ENCODE data around the gene NOS2.
"Not testable (repeated sequence)": the region's sequence is repeated elsewhere in the genome, so short reads cannot be mapped to it uniquely, and the experiment has no call there.

The NOS2 gene

DNA sequence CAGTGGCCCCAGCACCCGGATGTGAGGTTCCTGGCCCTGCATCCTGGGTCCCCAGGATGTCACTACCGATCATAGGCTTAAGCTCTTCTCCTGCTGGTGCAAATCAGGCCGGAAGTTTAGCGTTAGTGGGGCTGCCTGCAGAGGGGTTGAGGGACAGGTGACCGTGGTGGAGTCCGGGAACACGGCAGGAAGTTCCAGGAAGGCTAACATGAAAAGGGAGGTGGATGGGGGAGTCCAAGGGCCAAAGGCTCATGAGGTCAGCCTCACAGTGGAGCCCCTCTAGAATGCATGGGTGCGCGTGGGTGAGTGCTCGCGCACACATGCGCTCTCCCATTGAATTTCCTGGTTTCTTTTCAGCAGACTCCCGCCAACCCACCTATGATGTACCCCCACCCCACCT, 46.6 kb downstream of the NOS2 start:
- not testable (repeated sequence) for DNase-seq (ENCODE audit: low read depth)

- not testable (repeated sequence) for DNase-seq (ENCODE audit: low read depth)
Observed at GRCh38 chr17:27752831-27753619, 47.3 kb downstream of the NOS2 start.

- no peak for DNase-seq (ENCODE audit: low read depth)
Observed at GRCh38 chr17:27751622-27752490, 48.5 kb downstream of the NOS2 start.

GRCh38 chr17:27751166-27751565, 49.2 kb downstream of the NOS2 start:
- no peak for DNase-seq (ENCODE audit: low read depth)

DNA sequence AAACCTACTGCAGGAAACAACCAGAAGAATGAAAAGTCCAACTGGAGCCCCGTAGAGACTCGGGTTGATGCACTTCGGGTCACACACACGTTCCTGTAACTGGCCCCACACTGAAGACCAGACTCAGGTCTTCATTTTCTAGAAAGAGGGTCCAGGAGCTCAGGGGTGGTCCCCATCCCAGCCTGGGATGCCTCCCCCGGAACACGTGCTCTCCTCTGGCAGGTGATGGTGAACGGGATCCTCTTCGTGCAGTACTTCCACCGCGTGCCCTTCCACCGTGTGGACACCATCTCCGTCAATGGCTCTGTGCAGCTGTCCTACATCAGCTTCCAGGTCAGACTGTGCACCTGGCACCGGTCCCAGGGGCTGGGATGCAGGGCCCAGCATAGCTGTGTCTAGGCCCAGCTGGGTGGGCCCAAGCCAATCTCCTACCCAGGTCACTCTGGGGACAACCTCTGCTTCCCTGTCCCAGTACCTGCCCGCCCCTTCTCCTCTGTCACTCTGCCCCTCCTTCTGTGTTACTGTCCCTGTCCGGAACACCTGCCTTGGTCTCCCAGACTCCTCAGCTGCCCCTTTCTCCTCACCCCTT, 50.7 kb downstream of the NOS2 start:
- DNase-seq (ENCODE audit: low read depth): not testable (repeated sequence)

DNA sequence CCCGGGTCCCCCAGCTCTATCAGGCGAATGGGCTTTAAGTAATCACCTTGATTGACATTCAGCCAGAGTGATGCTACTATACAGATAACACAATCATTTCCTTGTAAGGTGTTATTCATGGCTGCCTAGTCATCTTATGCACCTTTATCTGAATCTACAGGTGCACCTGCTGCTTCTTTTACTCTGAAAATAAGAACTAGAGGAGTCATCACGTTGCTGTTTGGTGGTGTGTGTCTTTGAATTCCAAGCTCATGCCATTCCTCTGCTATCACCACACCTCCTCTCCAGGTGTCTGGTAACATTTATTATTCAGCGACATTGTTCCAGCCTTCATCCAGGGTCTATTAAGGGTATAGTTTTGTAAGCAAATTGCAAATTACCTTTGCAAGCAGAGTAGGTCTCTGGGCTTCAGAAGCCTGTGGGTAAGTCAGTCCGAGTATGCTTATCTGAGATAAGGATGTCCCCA, 51.9 kb downstream of the NOS2 start:
- no peak for DNase-seq (ENCODE audit: low read depth)

DNA sequence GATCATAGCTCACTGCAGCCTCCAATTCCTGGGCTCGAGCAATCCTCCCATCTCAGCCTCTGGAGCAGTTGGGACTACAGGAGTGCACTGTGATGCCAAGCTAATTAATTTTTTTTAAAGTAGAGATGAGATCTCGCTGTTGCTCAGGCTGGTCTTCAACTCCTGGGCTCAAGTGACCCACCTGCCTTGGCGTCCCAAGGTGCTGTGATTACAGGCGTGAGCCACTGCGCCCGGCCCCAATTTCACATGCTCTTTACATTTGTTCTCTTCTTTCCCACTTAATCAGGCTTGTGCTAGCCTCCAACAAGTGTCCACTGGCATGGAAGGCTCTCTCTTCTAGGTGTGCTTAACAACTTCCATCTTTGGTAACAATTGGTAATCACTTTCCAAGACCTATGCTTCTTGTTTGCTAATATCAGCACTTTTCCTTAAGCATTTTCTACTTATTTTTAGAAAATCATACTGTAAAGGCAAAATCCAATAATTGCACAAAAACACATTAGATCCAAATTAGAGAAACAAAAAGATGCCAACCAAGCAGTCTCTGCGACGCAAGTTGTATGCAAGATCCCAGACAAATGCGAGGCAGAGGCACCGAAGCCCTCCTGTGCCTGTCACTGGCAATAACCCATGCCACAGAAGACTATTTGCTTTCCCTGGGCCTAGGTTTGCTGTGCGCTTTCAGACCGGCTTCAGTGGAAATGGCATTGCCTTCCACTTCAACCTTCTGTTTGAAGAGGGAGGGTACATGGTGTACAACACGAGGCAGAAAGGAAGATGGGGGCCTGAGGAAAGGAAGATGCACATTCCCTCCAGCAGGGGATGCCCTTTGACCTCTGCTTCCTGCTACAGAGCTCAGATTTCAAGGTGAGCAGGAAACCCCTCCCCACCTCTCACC, 52.6 kb downstream of the NOS2 start:
- no peak for DNase-seq (ENCODE audit: low read depth)

DNA sequence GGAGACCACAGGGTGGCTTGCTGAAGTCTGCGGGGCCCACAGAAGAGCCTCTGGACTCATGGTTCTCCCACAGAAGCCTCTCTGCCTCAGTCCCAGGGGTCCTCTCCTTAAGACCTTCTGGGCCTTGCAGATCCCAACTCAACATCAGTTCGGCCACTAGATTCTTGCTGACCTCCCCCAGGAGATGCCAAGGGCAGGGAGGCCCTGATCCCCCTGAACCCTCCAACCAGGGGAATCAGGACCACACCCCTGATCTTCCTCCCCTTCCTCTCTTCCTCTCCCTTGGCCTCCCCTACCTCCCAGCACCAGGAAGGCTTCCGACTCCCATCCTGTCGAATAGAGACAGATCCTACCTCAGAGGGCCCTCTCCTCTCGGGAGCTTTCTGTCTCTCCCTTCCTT, 53.4 kb downstream of the NOS2 start:
- no peak for DNase-seq (ENCODE audit: low read depth)

- DNase-seq (ENCODE audit: low read depth): not testable (repeated sequence)
Observed at GRCh38 chr17:27746320-27746719, 54.0 kb downstream of the NOS2 start.

GRCh38 chr17:27745207-27745830, 55.0 kb downstream of the NOS2 start:
- DNase-seq (ENCODE audit: low read depth): not testable (repeated sequence)

- no peak for DNase-seq (ENCODE audit: low read depth)
Observed at GRCh38 chr17:27743281-27743885, 56.9 kb downstream of the NOS2 start.

- DNase-seq (ENCODE audit: low read depth): no peak
Observed at GRCh38 chr17:27741971-27742575, 58.3 kb downstream of the NOS2 start.

DNA sequence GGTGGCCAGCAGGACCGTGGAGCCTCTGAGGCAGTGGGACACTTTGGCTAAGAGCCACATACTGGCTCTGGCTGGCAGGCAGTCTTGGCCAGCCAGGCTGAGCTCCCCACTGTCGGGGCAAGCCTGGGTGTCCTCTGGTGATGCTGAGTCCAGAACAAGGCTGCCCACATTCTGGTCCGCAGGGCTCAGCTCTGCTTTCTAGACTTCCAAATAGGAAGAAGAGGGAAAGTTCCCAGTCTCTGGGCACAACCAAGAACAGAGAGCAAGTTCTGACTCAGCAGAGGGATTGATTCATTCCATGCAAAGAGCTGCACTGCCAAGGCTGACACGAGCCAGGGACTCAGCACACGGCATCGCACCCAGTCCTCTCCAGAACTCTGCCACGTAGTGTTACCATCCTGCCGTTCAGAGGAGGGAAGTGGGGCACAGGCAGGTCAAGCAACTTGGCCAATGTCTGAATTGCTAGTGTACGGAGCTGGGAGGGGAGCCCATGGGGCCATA, 58.9 kb downstream of the NOS2 start:
- no peak for DNase-seq (ENCODE audit: low read depth)

DNA sequence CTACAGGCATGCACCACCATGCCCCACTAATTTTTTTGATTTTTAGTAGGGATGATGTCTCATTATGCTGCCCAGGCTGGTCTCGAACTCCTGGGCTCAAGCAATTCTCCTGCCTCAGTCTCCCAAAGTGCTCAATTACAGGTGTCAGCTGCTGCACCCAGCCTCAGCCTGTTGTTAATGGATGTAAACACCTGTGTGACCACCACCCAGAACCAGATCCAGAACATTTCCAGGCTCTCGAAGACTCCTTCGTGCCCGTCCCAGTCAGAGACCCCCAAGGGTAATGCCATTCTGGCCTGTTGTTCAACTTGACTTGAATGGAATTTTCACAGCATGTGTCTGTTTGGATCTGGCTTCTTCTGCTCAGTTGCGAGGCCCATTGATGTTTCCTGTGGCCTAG, 59.8 kb downstream of the NOS2 start:
- DNase-seq (ENCODE audit: low read depth): not testable (repeated sequence)

DNA sequence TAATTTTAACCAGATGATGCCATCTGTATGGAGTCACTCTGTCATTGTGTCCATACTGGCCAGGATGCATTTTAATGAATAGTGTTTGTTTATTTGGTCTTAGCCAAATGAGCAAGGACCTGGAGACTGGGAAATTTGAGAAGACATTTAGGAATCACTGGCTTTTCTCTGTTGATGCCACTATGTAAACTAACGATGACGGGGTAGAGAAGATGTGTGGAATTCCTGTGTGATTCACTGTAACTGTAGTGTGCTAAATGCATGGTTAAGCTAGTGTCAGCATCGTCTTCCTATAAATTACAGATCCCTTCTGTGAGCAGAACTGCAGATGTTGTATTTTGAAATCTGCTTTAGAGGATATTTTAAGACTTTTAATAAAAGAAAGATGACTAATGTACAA, 66.6 kb downstream of the NOS2 start:
- no peak for DNase-seq (ENCODE audit: low read depth)

GRCh38 chr17:27732746-27733145, 67.6 kb downstream of the NOS2 start:
- DNase-seq (ENCODE audit: low read depth): not testable (repeated sequence)

DNA sequence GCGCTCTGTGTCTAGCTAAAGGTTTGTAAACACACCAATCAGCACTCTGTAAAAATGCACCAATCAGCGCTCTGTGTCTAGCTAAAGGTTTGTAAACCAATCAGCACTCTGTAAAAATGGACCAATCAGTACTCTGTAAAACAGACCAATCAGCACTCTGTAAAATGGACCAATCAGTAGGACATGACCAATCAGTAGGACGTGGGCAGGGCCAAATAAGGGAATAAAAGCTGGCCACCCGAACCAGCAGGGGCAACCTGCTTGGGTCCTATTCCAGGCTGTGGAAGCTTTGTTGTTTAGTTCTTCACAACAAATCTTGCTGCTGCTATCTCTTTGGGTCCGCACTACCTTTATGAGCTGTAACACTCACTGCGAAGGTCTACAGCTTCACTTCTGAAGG, 74.3 kb downstream of the NOS2 start:
- DNase-seq (ENCODE audit: low read depth): not testable (repeated sequence)

- no peak for DNase-seq (ENCODE audit: low read depth)
Observed at GRCh38 chr17:27721797-27722196, 78.5 kb downstream of the NOS2 start.
